CD4-positive, CD25-positive, alpha-beta regulatory T cell (primary cell): Measurements from ENCODE around the gene KLF13. TPM values are rescaled to one million over a fixed set of nuclear protein-coding genes. Genes with fewer than 3 reads are reported as not detected.

Experiments used
- ATAC-seq, 2 donors: fragments of 150-1000 bp; cut with Tn5 transposase; one replicate each; pipeline ENCODE4 v1.10.0; 2021; ENCODE audit warnings: low read depth in 2 of 2, moderate number of reproducible peaks in 2 of 2, moderate library complexity in 1 of 2
- DNase-seq, 3 donors: peaks; one replicate each; pipeline versions ENCODE4 v3.0.0 to v3.0.0-alpha.2; 2012 to 2022; ENCODE audit warnings: mixed read lengths in 1 of 3
- H3K27ac ChIP-seq: one replicate; pipeline ENCODE4 v1.7.0; 2013; ENCODE audit warnings: mild to moderate bottlenecking, low read length; ENCODE audit not compliant: insufficient read depth, poor library complexity, severe bottlenecking
- H3K27me3 ChIP-seq: one replicate; pipeline ENCODE4 v1.7.0; 2013; ENCODE audit warnings: low read length; ENCODE audit not compliant: control insufficient read depth, insufficient read depth
- H3K36me3 ChIP-seq: one replicate; pipeline ENCODE4 v1.7.0; 2013; ENCODE audit warnings: mild to moderate bottlenecking, low read length, moderate library complexity; ENCODE audit not compliant: control insufficient read depth, insufficient read depth
- H3K4me1 ChIP-seq: 2 replicates; pipeline ENCODE4 v1.7.0; 2013; ENCODE audit warnings: mild to moderate bottlenecking, low read length; ENCODE audit not compliant: insufficient read depth, control insufficient read depth, poor library complexity, severe bottlenecking
- H3K4me3 ChIP-seq: one replicate; pipeline ENCODE4 v1.7.0; 2013; ENCODE audit warnings: low read depth, mild to moderate bottlenecking, low read length, moderate library complexity
- H3K9me3 ChIP-seq, 2 experiments: 1 replicate in 1 of 2; 2 replicates in 1 of 2; pipeline ENCODE4 v1.7.0; 2013; ENCODE audit warnings: low read length in 2 of 2, mild to moderate bottlenecking in 1 of 2, moderate library complexity in 1 of 2; ENCODE audit not compliant: control insufficient read depth in 2 of 2
- H3K27ac Mint-ChIP-seq, 3 donors: one replicate each; pipeline ENCODE4 v1.8.0; 2020 to 2022; ENCODE audit warnings: mild to moderate bottlenecking in 3 of 3, mixed read lengths in 3 of 3, moderate library complexity in 2 of 3
- H3K27me3 Mint-ChIP-seq: one replicate; pipeline ENCODE4 v1.8.0; 2022; ENCODE audit warnings: mild to moderate bottlenecking, mixed read lengths
- H3K36me3 Mint-ChIP-seq: one replicate; pipeline ENCODE4 v1.8.0; 2020; ENCODE audit warnings: mixed read lengths
- H3K4me1 Mint-ChIP-seq, 4 donors: one replicate each; pipeline ENCODE4 v1.8.0; 2020 to 2022; ENCODE audit warnings: mixed read lengths in 4 of 4, mild to moderate bottlenecking in 1 of 4
- H3K4me3 Mint-ChIP-seq, 4 donors: one replicate each; pipeline ENCODE4 v1.8.0; 2020 to 2022; ENCODE audit warnings: mild to moderate bottlenecking in 4 of 4, mixed read lengths in 4 of 4, moderate library complexity in 3 of 4
- H3K9me3 Mint-ChIP-seq, 7 donors: one replicate each; pipeline ENCODE4 v1.8.0; 2020 to 2022; ENCODE audit warnings: mixed read lengths in 7 of 7, mild to moderate bottlenecking in 3 of 7, moderate library complexity in 2 of 7
- polyA plus RNA-seq, 4 donors: library from polyadenylated mRNA; unstranded; fragments of 300-500 nt; fragmentation: Illumina TruSeq; gene quantifications; one replicate each; pipeline ENCODE4 v1.2.3, GENCODE V29; 2021
- total RNA-seq: library from RNA; stranded (reverse); gene quantifications from one replicate; pipeline ENCODE4 v1.2.3, GENCODE V29; 2022

The KLF13 gene
- total and polyA plus RNA-seq, 5 donors from 2014 or later, result 36.3 to 227 (median 50.4) TPM

- Mint-ChIP-seq H3K27me3 (peaks cover 4% of the 10 kb centered on the region), H3K4me3 (peak overlapping the region; percentile 79 to 89 (median 85)), H3K27ac (peak overlapping the region; percentile 92 to 99 (median 94)), H3K9me3 (peaks cover 0 to 2% (median 0%) of the 10 kb centered on the region in 7 donors), H3K4me1 (peaks cover 6 to 100% (median 79%) of the 10 kb centered on the region in 4 donors), H3K36me3 (peaks cover 33% of the 10 kb centered on the region)
- Histone ChIP-seq H3K4me3 (peak overlapping the region; percentile 73), H3K27ac (peak overlapping the region; percentile 98), H3K4me1 (peaks cover 100% of the 10 kb centered on the region), H3K36me3 (peaks cover 10% of the 10 kb centered on the region), H3K9me3 (no peaks in the 10 kb centered on the region), H3K27me3 (no peaks in the 10 kb centered on the region)
- peak; percentile 86 to 89 for ATAC-seq
- DNase-seq, result peak; percentile 74 to 99 (median 95)
Measured at GRCh38 chr15:31360843-31361763, 34.5 kb downstream of the KLF13 start.

GRCh38 chr15:31361764-31362515, 35.3 kb downstream of the KLF13 start:
- peaks cover 4% of the 10 kb centered on the region for H3K27me3 Mint-ChIP-seq
- no peaks in the 10 kb centered on the region for H3K9me3 Mint-ChIP-seq
- Histone ChIP-seq H3K4me1 (peaks cover 100% of the 10 kb centered on the region), H3K36me3 (peaks cover 10% of the 10 kb centered on the region), H3K4me3 (peak overlapping the region; percentile 73), H3K27me3 (no peaks in the 10 kb centered on the region), H3K9me3 (no peaks in the 10 kb centered on the region), H3K27ac (peak overlapping the region; percentile 98)
- no peak for DNase-seq
- peak overlapping the region; percentile 92 to 99 (median 94) for H3K27ac Mint-ChIP-seq
- no peak for ATAC-seq
- peaks cover 26% of the 10 kb centered on the region for H3K36me3 Mint-ChIP-seq
- peak overlapping the region; percentile 79 to 89 (median 85) for H3K4me3 Mint-ChIP-seq
- peaks cover 3 to 99% (median 75%) of the 10 kb centered on the region in 4 donors for H3K4me1 Mint-ChIP-seq

DNA sequence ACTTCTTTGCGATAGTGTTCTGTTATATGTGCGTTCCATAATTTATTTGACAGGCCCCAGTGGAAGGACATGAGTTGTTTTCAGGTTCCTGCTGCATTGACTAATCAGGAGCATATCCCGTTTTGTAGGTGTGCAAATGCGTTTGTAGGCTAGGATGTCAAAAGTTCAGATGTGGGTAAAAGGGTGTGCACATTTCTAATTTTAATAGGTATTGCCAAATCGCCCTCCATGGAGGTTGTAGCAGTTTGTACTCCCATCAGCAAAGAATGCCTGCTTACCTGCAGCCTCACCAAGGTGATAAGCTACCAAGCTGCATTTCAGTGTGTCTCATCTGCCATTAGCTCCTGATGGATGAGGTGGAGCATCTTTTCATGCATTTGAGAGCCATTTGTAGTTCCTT, 36.3 kb downstream of the KLF13 start:
- H3K27ac ChIP-seq, result peak overlapping the region; percentile 98
- DNase-seq (no peak), ATAC-seq (no peak)
- no peaks in the 10 kb centered on the region for H3K9me3 Mint-ChIP-seq
- peaks cover 4% of the 10 kb centered on the region for H3K27me3 Mint-ChIP-seq
- H3K4me3 Mint-ChIP-seq, result peak overlapping the region; percentile 71 to 89 (median 88)
- no peaks in the 10 kb centered on the region for H3K9me3 ChIP-seq
- H3K4me3 ChIP-seq, result peak overlapping the region; percentile 73
- H3K36me3 Mint-ChIP-seq, result peaks cover 21% of the 10 kb centered on the region
- no peaks in the 10 kb centered on the region for H3K27me3 ChIP-seq
- peaks cover 0 to 99% (median 74%) of the 10 kb centered on the region in 4 donors for H3K4me1 Mint-ChIP-seq
- peak overlapping the region; percentile 92 to 99 (median 94) for H3K27ac Mint-ChIP-seq
- H3K4me1 ChIP-seq, result peaks cover 100% of the 10 kb centered on the region
- peaks cover 10% of the 10 kb centered on the region for H3K36me3 ChIP-seq

- H3K36me3 Mint-ChIP-seq, result peaks cover 18% of the 10 kb centered on the region
- H3K27me3 Mint-ChIP-seq, result peaks cover 4% of the 10 kb centered on the region
- Histone ChIP-seq H3K27ac (peak overlapping the region; percentile 98), H3K9me3 (peaks cover 4 to 5% of the 10 kb centered on the region in 2 experiments), H3K4me3 (peak overlapping the region; percentile 17), H3K27me3 (no peaks in the 10 kb centered on the region), H3K4me1 (peaks cover 100% of the 10 kb centered on the region), H3K36me3 (peaks cover 6% of the 10 kb centered on the region)
- ATAC-seq (no peak), DNase-seq (peak in 1 of 3 donors; percentile 53)
- H3K9me3 Mint-ChIP-seq, result peaks cover 0 to 3% (median 0%) of the 10 kb centered on the region in 7 donors
- peak overlapping the region; percentile 87 to 90 (median 88) for H3K4me3 Mint-ChIP-seq
- H3K27ac Mint-ChIP-seq, result peak overlapping the region; percentile 92 to 99 (median 94)
- peaks cover 7 to 99% (median 75%) of the 10 kb centered on the region in 4 donors for H3K4me1 Mint-ChIP-seq
Measured at GRCh38 chr15:31364301-31365031, 37.8 kb downstream of the KLF13 start.

- H3K36me3 ChIP-seq, result peaks cover 6% of the 10 kb centered on the region
- H3K27ac Mint-ChIP-seq, result peak overlapping the region; percentile 94 to 99 (median 97)
- peaks cover 21% of the 10 kb centered on the region for H3K36me3 Mint-ChIP-seq
- peaks cover 14 to 99% (median 77%) of the 10 kb centered on the region in 4 donors for H3K4me1 Mint-ChIP-seq
- peaks cover 100% of the 10 kb centered on the region for H3K4me1 ChIP-seq
- no peak for ATAC-seq
- H3K4me3 Mint-ChIP-seq, result peak overlapping the region; percentile 87 to 90 (median 88)
- peaks cover 4% of the 10 kb centered on the region for H3K27me3 Mint-ChIP-seq
- peaks cover 0 to 6% (median 0%) of the 10 kb centered on the region in 7 donors for H3K9me3 Mint-ChIP-seq
- no peaks in the 10 kb centered on the region for H3K27me3 ChIP-seq
- H3K27ac ChIP-seq, result peak overlapping the region; percentile 98
- peak overlapping the region; percentile 17 for H3K4me3 ChIP-seq
- no peak for DNase-seq
- peaks cover 5% of the 10 kb centered on the region in 2 experiments for H3K9me3 ChIP-seq
Measured at GRCh38 chr15:31365032-31365654, 38.5 kb downstream of the KLF13 start.

- peak; percentile 61 to 87 (median 75) for DNase-seq
- peaks cover 4% of the 10 kb centered on the region for H3K27me3 Mint-ChIP-seq
- H3K36me3 Mint-ChIP-seq, result peaks cover 23% of the 10 kb centered on the region
- Histone ChIP-seq H3K9me3 (peaks cover 5% of the 10 kb centered on the region in 2 experiments), H3K4me3 (no peak overlapping the region), H3K4me1 (peaks cover 100% of the 10 kb centered on the region), H3K36me3 (peaks cover 6% of the 10 kb centered on the region), H3K27me3 (no peaks in the 10 kb centered on the region), H3K27ac (peak overlapping the region; percentile 98)
- peaks cover 16 to 99% (median 81%) of the 10 kb centered on the region in 4 donors for H3K4me1 Mint-ChIP-seq
- H3K4me3 Mint-ChIP-seq, result peak overlapping the region; percentile 86 to 89 (median 88)
- peak; percentile 38 to 49 for ATAC-seq
- H3K27ac Mint-ChIP-seq, result peak overlapping the region; percentile 94 to 98 (median 97)
- H3K9me3 Mint-ChIP-seq, result peaks cover 0 to 6% (median 0%) of the 10 kb centered on the region in 7 donors
Measured at GRCh38 chr15:31365655-31366127, 39.1 kb downstream of the KLF13 start.
